GM19099 (cell line): ENCODE data around the gene CYTH4.

ENCODE experiments used
- POLR2A ChIP-seq: IDR thresholded peaks from 3 replicates; pipeline ENCODE4 v1.6.1; 2011; ENCODE audit warnings: low read depth; ENCODE audit not compliant: insufficient read length; ENCODE audit errors: extremely low read depth

The CYTH4 gene

DNA sequence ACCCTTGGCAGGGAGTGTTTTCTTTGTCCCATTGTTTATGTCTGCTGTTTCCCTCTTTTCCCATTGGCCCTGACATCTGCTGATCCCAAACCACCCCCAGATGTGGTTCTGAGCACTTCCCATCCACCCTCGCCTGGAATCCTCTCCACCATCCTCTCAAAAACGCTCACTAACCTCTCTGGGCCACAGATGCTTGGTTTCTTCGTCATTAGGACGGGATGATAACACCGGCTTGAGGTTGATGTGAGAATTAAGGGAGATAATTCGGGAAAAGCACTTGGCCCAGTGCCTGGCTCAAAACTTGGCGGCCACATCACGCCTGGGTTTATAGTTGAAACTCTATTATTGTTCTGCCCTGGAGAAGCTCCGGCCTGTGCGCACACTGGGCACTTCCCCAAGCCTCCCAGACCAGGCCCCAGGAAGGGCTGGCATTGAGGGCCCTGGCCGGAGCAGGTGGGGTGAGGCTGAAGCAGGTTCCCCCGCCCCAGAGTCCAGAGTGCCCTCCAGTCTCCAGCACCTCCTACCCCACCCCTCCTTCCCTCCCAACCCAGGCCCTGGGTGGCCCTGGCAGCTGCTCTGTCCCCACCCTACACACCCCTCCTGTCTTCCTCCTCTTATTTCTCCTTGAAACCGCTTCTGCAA is 63.7 kb downstream of the CYTH4 start:
- no peak for TF ChIP-seq POLR2A

DNA sequence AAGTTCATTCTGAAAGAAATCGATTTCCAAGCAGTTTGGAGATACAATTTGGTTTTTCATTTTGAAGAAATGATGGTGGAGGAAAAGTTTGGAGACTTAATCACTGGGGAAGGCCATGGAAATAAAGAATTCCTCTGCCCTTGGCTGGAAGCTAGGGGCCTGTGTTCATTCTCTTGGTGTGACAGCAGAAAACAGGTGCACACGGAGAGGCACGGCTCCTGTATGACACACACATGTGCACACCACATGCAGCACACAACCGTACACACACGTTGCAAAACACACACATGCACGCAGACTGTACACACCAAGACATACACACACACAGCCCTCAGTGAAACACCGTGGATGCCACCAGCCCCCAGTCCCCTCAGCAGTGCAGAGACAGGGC is 64.2 kb downstream of the CYTH4 start:
- no peak for TF ChIP-seq POLR2A

DNA sequence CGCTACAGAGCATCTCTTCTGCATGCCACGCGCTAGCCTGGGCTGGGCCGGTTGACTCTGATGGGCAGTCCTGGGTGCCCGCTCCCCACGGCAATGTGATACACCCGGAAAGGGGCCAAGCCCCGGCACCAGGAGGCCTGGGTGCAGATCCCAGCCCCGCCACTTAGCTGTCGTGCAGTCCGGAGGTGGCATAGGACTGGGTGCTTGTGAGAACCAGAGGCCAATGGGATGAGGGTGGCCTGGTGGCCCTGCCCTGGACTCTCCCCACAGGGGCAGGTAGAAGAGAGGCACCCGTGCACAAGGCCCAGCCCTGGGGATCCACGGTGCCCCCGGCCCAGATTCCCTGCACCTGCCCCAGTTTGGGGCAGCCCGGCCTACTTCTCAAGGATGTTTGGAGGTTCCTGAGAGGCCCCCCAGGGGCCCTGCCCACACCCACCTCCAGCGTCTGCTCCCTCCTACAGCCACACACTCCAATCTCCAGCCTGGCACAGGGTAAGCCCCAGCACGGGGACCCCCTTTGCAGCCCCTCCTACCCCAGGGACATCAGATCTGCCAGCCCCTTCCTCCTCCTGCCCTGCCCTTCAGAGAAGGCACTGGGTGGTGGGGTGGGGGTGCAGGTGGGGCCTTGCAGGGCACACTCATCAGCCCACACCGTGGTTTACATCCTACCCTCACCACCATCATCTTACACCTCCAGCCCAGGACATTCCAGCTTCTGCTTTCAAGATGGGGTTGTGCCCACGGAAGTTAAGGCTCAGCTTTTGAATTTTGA is 66.9 kb downstream of the CYTH4 start:
- no peak for TF ChIP-seq POLR2A

DNA sequence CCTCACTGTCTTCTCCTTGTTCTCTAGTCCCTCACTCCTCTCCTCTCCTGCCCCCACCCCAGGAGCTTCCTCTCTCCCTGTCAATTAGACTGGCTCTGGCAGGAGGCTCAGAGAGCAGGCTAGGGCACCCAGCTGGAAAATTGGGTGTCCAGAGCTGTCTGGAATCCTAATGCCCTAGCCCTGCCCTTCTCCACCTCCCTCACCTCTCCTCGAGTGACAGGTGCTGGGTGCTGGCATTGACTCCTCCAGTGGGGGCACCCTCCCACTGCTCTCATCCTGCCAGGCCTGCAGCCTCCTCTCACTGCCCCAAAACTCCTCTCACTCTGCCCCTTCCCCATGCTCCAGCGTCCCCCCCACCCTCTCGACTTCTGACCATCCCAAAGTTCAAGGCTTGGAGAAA is 68.9 kb downstream of the CYTH4 start:
- TF ChIP-seq POLR2A, result no peak

DNA sequence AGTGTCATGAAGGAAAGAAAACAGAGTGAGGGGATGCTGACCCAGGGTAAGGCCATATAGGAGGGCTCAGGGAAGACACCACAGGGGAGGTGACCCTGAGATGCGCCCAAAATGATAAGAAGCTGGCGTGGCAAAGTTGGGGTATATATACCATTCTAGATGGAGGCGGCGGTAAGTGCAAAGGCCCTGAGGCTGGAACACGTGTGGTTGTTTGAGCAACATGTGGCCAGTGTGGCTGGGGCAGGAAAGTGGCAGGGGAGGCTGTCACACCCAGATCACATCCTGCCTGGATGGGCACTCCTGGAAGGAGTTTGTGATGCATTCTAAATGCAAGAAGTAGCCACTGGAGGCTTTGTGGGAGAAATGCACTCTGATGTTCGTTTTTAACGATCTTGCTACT is 70.2 kb downstream of the CYTH4 start:
- TF ChIP-seq POLR2A, result no peak

DNA sequence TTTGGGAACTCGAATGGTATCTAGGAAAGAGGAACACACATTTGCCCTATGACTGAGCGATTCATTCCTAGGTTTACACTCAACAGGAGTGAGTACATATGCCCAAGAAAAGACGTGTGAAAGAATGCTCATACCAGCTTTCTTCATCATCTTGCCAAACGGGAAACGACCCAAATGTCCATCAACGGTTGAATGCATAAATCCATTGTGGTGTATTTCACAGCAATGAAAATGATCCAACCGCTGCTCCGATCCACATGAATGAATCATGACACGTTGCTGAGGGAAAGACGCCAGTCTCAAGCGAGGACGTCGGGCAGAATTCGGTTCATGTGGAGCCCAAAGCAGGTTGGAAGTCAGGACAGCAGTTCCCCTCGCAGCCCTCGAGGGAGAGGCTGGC is 71.5 kb downstream of the CYTH4 start:
- TF ChIP-seq POLR2A, result no peak

DNA sequence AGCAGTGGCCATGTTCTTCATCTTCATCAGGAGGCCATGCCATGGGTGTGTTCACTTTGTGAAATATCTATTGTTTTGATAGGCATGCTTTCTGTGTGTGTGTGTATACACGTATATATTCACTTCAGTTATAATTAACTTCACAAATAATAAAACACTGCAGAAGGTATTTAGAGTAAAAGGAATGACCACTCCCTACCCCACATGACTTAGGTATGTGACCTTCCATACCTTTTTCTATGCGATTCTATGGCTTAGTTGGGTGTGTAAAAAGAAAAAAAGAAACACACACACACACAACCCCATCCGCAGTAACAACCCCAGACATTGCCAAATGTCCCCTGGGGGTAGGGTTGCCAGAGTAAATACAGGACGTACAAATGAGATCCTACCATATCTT is 72.0 kb downstream of the CYTH4 start:
- TF ChIP-seq POLR2A, result no peak

DNA sequence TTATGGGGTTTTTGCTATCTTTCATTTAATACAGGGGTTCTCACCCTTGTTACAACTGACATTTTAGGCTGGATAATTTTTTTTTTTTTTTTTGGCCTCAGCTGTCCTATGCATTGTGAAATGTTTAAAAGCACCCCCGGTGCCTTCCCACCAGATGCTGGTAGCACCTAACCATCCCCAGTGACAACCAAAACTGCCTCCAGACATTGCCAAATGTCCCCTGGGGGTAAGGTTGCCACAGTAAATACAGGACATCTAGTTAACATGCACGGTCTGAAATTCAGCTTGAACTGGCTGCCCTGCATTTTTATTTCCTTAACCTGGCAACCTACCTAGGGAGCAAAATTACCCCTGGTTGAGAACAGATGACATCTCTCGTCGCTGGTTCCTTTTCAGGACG is 72.4 kb downstream of the CYTH4 start:
- TF ChIP-seq POLR2A, result no peak

DNA sequence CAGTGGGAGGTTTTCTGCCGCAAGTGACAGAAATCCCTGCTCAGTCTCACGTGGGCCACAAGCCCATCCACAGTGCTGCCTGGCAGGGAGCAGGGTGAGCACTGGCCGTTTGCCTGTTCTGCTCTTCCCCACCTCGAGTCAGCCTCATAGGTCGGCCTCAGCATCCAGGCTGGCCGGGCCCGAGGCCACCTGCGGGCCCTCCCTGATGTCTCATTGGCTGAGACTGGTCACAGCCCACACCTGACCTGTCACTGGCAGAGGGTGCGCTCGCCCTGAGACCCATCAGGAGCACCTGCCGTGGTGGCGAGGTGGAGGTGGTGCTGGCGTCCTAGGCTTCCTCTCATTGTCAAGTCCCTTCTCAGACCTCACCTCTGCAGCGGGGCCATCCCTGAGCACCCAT is 72.9 kb downstream of the CYTH4 start:
- TF ChIP-seq POLR2A, result no peak

DNA sequence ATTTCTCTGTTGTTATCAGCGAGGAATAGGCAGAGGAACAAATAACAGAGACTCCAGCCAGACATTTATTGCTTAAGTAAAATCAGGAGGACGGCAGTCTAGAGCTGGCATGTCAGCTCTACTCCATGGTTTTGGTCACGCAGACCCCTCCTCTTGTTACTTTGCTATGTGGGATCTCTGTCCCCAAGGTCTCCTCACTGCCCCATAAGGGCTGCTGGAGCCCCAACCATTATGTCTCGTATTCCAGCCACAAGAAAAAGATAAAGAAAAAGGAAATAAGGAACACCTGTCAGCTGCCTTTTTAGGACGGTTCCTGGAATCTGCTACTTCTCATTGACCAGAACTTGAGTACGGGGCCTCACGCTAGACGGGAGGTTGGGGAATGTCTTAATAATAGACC is 74.6 kb downstream of the CYTH4 start:
- TF ChIP-seq POLR2A, result no peak

DNA sequence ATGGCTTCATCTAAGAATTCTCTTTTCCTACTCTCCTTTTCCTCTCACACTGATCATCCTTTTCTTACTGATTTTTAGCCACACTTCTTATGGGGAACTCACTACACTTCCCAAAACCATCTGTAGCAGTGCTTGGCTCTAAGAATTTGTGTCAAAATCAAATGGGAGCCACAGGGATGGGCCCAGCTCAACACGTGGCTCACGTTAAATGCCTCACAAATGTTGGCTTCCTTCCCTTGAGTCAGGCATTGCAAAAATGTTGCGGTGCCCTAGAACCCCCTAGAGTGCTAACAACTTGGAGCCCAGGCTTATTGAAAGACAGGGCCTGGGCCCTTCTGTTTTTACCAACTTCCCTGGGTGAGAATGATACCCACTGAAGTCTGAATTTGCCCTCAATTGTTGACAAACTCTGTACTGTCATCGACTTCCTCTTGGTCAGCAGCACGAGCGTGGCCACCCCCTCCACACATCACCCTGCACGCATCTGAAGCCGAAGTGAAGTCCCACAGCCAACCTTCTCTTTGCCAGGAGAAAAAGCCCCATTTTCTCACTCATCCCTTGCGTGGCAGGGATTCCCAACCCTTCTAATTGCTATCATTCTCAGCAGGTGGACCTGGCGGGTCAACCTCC is 75.3 kb downstream of the CYTH4 start:
- no peak for TF ChIP-seq POLR2A

DNA sequence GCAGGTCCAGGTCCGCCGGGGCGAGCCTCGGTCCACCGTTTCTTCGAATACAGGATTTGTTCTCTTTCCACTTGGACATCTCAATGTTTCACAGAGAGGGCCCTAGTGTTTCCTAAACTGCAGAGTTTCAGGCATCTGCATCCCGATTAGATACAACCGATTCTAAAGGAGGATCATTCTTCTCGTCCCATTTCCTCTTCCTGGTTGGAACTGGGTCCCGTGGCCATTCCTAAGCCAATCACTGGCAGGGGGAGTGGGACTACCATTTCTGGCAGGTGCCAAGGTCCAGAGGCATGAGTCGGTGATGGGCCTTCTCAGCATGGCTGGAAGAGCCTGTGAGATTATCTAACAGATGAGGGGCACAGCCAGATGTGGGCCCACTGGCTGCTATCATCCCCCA is 76.1 kb downstream of the CYTH4 start:
- TF ChIP-seq POLR2A, result no peak

DNA sequence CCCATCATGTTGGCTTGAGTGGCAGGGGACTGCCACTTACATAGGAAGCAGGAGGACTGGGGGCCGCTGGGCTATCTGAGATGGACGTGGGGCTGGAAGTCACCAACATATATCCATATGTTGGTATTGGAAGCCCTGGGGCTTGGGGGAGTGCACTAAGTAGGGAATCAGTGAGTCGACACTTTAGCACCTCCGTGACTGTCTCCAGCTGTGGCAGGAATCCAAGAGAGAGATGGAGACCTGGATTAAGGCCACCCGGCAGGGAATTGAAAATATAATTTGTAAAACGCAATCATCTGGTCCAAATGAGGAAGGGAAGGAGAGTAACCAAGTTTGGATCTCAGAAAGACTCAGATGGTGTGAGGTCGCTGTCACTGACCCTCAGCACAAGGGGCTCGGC is 76.6 kb downstream of the CYTH4 start:
- no peak for TF ChIP-seq POLR2A

DNA sequence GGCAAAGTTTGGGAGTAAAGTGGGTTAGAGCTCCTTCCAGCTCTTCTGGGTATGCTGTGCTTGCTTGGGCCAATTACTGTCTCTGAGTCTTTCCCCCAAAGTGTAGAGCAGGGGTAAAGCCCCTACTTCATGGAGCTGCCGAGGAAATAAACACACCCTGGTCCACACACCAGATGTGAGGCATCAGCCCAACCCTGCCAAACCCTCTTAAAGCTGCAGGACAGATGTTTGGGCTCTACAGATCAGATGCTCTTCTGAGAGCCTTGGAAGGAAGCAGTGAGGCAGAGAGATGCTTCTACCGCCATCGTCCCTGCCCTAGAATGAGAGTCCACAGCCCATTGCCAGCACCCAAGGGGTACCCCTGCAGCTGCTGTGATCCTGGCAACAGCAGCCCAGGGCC is 80.3 kb downstream of the CYTH4 start:
- no peak for TF ChIP-seq POLR2A

DNA sequence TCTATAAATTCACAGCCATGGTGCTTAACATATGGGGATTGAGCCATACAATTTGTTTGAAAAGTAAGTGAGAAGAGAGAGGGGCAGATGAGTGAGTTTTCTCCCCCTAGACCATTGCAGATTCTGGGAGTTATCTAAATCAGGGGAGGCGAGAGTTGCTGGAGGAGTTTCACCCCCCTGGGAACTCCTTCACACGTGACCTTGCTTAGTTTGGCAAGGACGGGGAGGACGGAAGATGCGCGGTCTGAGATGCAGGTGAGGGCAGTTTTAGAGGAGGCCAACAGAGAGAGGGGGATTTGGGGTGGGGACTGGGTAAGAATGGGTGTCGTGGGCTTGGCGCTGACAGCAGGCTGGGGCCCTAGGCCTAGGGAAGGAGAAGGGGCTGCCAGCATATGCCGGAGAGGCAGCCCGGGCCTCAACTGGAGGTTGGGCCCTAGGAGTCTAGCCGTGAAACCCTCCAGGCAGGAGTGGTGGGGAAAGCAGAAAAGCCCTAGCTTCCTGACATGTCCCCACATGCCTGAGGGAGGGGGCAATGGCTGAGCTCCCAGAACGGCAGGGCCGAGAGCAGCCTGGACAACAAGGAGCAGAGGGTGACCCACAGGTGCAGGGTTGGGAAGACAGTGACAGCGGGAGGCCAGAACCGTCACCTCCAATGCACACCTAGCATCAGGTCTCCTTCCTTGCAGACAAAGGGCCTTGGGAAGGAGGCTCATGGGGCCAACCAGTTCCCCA is 81.1 kb downstream of the CYTH4 start:
- no peak for TF ChIP-seq POLR2A
